Prostate gland (tissue), 2 donors: ENCODE results near the gene TMEM245.

Experiments used
- POLR2A ChIP-seq: fragments of 450-650 bp; IDR thresholded peaks from one replicate; pipeline ENCODE4 v1.6.1; 2016; ENCODE audit warnings: antibody characterized with exemption, mild to moderate bottlenecking
- TF ChIP-seq, protein P1 (sequence below), 4 experiments: fragments of 200-600 bp in 2 of 4; fragments of 450-650 bp in 2 of 4; sonication (generic) in 2 of 4; IDR thresholded peaks; 1 replicate in 3 of 4; 2 replicates in 1 of 4; pipeline ENCODE4 v1.5.1; 2016 to 2019; ENCODE audit warnings: antibody characterized with exemption in 4 of 4, mild to moderate bottlenecking in 2 of 4, moderate library complexity in 2 of 4

GRCh38 chr9:109012876-109013678, 106.7 kb downstream of the TMEM245 start, which contains the start of gene CTNNAL1:
- TF ChIP-seq, protein P1, sequence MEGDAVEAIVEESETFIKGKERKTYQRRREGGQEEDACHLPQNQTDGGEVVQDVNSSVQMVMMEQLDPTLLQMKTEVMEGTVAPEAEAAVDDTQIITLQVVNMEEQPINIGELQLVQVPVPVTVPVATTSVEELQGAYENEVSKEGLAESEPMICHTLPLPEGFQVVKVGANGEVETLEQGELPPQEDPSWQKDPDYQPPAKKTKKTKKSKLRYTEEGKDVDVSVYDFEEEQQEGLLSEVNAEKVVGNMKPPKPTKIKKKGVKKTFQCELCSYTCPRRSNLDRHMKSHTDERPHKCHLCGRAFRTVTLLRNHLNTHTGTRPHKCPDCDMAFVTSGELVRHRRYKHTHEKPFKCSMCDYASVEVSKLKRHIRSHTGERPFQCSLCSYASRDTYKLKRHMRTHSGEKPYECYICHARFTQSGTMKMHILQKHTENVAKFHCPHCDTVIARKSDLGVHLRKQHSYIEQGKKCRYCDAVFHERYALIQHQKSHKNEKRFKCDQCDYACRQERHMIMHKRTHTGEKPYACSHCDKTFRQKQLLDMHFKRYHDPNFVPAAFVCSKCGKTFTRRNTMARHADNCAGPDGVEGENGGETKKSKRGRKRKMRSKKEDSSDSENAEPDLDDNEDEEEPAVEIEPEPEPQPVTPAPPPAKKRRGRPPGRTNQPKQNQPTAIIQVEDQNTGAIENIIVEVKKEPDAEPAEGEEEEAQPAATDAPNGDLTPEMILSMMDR (IDR thresholded peaks at IDR 0.05), result no peak
- TF ChIP-seq POLR2A, result peak; percentile 88
